HG03378 (cell line): ENCODE results near the gene PRLH.
A peak's percentile ranks its signal among the peaks of the same experiment; 100 is the strongest.

Source experiments
- ATAC-seq: cut with Tn5 transposase; IDR thresholded peaks from one replicate; pipeline ENCODE4 v1.9.1; 2021; ENCODE audit warnings: mild to moderate bottlenecking, moderate library complexity; ENCODE audit not compliant: unreplicated experiment

Gene PRLH

GRCh38 chr2:237538901-237539300 is 27.5 kb upstream of the PRLH start:
- no peak for ATAC-seq

- ATAC-seq = no peak
Measured at GRCh38 chr2:237539681-237540080, 26.7 kb upstream of the PRLH start.

DNA sequence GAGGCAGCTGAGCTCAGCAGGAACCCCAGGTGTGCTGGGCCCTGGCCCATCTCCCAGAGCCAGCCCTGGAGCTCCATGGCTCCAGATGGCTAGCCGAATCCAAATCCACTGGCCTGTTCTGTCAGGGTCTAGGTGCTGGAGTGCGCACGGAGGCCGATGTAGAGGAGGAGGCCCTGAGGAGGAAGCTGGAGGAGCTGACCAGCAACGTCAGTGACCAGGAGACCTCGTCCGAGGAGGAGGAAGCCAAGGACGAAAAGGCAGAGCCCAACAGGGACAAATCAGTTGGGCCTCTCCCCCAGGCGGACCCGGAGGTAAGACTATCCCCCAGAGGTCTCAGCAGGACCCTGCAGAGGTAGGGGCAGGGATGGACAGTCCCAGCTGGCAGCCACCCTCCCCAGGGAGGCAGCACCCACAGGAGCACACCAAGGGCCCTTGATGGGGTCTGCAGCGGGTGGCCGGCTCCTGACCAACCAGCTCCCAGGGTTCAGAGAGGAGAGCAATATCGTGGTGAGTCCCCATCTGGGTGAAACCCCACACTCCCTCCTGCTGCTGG is 26.1 kb upstream of the PRLH start:
- no peak for ATAC-seq

GRCh38 chr2:237540823-237541222 is 25.6 kb upstream of the PRLH start:
- ATAC-seq = no peak

DNA sequence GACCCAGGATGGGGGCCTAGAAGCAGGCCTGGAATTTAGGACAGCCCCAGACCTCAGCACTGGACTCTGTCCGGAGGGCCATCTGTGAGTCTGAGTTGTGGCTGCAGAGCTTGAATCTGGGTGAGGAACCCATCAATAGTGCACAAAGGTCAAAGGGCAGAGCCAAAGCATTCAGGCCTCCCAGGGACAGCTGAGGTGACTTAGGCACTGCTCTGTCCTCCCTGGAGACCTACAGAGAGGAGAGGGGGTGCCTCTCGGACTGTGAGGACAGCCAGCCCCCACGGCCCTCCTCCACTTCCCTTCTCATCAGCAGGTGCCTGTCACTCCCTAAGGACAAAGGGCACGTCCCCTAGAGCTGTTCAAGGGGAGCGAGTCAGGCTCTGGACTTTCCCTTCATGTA is 25.1 kb upstream of the PRLH start:
- ATAC-seq = no peak

GRCh38 chr2:237542001-237542704 is 24.2 kb upstream of the PRLH start:
- ATAC-seq = no peak

- ATAC-seq = no peak
Measured at GRCh38 chr2:237546040-237546875, 20.1 kb upstream of the PRLH start.

GRCh38 chr2:237546876-237547395 is 19.4 kb upstream of the PRLH start:
- no peak for ATAC-seq

DNA sequence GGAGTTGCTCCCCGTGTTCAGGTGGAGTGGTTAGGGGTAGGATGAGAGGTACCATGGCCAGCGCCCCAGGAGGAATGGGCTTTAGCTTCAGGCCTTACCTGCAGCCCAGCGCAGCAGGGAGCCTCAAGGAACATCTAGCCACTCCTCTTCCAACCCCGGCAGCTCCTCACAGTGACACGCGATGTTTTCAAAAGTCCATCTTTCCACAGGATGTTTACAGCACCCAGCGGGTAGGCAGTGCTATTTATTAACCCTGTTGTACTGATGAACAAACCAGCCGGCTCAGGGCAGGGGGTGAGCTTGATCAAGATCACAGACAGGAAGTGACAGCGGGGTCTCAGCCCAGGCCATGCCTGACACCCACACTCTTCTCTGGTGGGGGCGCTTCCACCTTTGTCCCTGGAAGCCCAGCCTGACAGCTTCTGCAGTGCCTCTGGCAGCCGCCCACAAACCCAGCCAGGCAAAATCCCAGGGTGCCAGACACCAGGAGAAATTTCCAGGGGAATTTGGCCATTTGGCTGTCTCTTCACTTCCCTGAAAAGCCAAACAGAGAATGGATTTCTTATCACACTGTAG is 18.4 kb upstream of the PRLH start:
- no peak for ATAC-seq

DNA sequence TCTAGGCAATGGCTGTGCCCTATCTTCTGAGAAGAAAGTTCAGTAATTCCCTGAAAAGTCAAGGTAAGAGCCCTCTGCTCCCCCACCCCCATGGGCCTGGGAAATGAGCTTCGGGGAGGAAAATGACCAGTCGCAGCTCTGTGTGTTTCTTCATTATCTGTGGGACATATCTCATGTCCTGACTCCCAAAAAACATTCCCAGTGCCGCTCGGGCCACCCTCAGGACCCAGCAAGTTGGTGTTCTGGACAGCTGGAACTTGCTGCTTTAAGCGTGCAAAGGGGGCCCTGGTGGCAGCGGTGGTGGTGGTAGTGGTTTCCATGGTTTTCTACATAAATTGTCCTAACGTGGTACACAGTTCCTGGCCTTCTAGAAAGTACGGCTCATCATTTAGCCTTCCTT is 17.2 kb upstream of the PRLH start:
- ATAC-seq = no peak

GRCh38 chr2:237549643-237550415 is 16.5 kb upstream of the PRLH start:
- ATAC-seq = no peak

- no peak for ATAC-seq
Measured at GRCh38 chr2:237551071-237551574, 15.3 kb upstream of the PRLH start.

DNA sequence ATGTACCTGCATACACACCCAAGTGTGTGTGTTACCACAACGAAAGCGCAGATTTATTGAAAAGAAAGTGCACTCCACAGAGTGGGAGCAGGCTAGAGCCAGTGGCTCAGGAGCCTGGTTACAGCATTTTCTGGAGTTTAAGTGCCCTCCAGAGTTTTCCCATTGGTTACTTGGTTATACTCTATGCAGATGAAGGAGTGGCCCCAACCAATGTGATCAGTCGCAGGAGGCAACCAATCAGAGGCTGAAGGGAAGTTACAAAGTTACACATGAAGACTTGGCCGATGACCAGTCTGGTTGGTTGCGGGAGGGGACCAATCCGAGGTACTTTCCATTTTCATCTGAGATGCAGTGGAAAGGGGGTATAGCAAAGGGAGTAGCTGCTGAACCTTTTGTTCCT is 13.5 kb upstream of the PRLH start:
- no peak for ATAC-seq

DNA sequence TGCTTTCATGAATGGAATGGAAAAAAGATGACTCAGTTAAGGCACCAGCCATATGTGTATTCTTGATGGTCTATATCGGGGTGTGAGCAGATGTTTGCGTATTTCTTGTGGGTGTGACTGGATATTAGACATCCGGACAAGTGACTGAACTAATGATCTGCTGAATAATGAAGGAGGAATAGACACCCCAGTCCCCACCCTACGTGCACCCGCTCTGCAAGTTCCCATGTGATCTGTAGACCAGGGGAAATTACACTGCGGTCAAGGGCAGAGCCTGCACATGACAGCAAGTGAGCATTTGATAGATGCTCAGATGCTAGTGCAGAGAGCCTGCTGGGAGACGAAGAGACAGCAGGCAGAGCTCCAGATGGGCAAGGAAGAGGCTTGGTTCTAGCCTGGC is 12.4 kb upstream of the PRLH start:
- no peak for ATAC-seq

DNA sequence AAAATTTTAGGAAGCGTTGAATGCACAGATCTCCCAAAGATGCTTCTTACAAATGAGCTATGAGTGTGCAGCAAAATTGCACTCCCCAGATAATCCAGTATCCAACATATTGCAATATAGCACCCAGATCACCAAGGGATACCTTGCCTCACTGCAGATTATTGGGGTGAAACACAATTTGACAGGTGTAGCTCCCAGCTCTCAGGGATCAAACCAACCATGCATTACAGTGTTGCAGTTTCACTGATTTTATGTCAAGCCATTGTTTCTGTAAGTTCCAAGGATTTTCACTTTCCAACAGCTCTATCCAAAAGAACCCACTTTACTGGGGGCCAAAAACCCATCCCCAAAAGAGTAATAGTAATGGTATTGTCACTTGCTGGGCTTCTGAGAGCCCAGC is 10.8 kb upstream of the PRLH start:
- no peak for ATAC-seq

- ATAC-seq = peak; percentile 94
Measured at GRCh38 chr2:237556773-237557632, 9.4 kb upstream of the PRLH start.

DNA sequence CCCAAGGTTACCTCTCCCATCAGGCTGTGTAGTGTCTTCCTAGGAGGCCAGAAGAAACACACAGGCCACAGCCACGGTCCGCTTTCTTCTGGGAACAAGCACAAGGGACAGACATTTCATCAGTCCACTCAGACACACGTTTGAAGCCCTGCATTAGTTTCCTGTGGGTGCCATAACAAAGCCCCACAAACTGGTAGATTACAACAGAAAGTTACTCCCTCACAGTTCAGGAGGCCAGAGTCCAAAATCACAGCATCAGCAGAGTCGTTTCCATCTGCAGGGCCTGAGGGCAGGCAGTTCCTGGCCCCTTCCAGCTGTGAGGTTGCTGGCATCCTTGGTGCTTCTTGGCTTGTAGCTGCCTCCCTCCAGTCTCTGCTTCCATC is 8.8 kb upstream of the PRLH start:
- ATAC-seq = peak; percentile 14

DNA sequence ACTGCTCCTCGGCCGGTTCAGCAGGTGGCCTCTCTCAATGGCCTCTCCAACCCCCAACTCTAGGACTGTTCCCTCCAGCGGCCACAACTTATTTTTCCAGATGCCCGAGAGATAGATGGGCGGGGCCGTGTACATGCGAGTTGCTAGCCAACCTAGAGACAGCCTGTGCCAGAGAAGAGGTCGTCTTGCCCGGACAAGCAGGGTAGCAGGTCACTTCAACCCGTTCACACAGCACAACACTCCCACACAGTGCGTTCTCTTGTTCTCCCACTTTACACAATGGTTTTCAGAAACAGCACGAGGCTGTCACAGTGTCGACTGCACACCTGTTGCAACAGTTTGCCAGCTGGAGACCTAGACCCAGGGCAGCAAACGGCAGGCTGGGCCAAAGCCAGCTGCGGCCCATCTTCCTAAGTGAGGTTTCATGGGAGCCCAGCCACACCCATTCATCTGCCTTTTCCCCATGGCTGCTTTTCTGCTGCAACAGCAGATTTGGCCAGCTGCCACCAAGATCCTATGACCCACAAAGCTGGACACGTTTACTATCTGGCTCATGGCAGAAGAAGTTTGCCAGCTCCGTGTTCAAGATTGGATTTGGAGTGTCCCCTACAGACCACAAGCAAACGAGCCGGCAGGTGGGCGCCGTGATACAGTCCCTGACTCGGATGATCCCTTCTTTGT is 7.3 kb upstream of the PRLH start:
- ATAC-seq = no peak

GRCh38 chr2:237561221-237561620 is 5.2 kb upstream of the PRLH start:
- no peak for ATAC-seq
